MM.1S (cell line): ENCODE data around the gene EFNB1.

Experiments used
- EZH2phosphoT487 ChIP-seq: fragments of 300-600 bp; sonication (generic); IDR thresholded peaks from 2 replicates; pipeline ENCODE4 v1.6.1; 2018; ENCODE audit warnings: antibody characterized with exemption, low read length
- TF ChIP-seq, protein P1 (sequence below): fragments of 300-600 bp; sonication (generic); IDR thresholded peaks from 2 replicates; pipeline ENCODE4 v1.5.1; 2016; ENCODE audit warnings: antibody characterized with exemption, low read length, mixed read lengths

DNA sequence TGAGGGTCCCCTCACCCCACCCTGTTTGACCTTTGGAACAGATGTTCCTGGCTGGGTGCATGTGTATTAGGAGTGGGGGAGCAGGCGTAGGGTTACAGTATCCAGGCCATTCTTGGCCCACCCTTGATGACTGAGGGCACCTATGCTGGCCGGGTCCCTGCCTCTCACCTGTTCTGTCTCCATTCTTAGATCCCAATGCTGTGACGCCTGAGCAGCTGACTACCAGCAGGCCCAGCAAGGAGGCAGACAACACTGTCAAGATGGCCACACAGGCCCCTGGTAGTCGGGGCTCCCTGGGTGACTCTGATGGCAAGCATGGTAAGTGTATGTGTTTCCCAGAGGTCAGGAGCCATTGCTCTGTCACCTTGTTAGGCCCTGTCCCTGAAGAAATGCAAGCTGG, 10.9 kb downstream of the EFNB1 start:
- TF ChIP-seq, protein P1, sequence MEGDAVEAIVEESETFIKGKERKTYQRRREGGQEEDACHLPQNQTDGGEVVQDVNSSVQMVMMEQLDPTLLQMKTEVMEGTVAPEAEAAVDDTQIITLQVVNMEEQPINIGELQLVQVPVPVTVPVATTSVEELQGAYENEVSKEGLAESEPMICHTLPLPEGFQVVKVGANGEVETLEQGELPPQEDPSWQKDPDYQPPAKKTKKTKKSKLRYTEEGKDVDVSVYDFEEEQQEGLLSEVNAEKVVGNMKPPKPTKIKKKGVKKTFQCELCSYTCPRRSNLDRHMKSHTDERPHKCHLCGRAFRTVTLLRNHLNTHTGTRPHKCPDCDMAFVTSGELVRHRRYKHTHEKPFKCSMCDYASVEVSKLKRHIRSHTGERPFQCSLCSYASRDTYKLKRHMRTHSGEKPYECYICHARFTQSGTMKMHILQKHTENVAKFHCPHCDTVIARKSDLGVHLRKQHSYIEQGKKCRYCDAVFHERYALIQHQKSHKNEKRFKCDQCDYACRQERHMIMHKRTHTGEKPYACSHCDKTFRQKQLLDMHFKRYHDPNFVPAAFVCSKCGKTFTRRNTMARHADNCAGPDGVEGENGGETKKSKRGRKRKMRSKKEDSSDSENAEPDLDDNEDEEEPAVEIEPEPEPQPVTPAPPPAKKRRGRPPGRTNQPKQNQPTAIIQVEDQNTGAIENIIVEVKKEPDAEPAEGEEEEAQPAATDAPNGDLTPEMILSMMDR: no peak
- TF ChIP-seq EZH2phosphoT487: no peak
